Measurements from ENCODE around the gene ADGRL3.
"Not testable (repeated sequence)": the region's sequence is repeated elsewhere in the genome, so short reads cannot be mapped to it uniquely, and the experiment has no call there.

The ADGRL3 gene

DNA sequence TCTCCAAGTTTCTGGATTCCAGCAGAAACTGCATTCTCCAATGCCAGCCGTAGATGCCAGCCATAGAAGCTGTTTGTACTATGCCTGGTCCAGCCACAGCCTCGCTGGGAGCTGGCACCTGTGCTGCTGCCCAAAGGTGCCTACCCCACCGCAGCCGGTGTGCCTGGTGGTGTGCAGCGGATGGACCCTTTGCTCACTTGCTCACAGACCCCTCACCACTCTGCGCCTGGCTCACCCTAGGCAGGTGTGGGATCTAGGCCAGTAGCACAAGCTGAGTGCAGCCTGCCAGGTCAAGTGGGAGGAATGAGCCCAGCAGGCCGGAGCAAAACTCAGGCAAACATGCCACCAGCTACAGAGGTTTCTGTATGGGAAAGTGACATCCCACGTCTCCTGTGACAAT lies 463.2 kb downstream of the ADGRL3 start:
- FAIRE-seq: no peak

DNA sequence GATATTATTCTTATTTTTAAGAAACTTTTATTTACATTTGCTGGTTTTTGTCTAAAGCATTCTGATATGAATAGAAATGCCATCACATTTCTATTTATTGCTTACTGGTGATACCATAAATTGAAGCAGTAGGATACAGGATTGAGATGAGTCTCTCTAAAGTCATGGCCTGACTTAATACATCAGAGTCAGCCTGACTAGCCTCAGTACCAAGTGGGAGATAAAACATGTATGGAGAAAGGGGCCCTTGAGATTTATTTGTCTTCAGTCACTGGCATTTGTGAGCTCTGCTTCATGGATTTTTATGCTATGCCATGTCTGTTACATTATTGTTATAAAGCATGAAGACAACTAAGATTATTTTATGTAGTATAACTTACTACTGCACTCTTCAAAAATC lies 465.5 kb downstream of the ADGRL3 start:
- FAIRE-seq: no peak

DNA sequence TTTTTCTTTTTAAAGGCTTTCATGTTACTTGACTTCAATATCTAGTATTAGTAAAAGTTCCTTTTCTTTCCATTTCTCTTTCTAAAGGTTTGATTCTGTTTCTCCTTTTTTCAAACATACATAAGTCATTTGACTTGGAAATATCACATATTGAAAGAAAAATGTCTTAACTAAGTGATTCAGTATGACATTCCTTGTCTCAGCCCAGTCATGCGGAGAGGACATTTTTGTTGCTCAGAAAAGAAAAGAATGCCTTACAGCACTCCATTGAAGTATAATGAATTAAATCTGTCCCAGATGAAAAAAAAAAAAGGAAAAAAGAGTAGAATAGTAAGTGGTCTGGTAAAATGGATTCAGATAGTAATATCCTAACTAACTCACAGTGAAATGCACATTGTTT lies 466.1 kb downstream of the ADGRL3 start:
- FAIRE-seq: no peak

DNA sequence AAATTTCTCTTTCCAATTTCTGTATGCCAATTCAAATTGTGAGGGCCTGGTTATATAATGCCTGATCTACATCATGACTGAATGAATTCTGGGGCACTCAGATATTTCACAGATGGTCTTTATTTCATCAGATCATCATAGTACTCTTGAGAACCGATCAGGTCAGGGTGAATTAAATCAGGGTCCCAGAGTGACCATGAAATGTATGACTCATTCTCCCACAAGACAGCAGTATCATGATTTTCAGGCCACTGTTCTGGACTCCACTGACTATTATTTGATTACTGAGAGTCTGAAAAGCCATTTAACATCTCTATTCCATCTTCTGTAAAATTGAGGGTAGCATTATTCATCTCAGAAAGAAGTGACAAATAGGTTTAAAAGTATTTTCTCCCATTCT lies 471.5 kb downstream of the ADGRL3 start:
- no peak for FAIRE-seq

DNA sequence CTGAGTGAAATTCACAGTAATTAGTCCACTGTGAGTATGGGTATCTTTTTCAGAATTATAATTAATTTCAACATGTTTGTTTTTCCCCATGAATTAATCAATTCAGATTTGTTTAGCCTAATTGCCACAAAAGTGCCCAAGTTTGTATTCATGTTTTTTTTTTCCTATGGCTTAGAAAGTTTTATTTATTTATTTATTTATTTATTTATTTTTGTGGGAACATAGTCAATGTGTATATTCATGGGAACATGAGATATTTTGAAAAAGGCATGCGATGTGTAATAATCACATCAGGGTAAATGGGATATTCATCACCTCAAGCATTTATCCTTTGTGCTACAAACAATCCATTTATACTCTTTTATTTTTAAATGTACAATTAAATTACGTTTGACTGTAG lies 475.3 kb downstream of the ADGRL3 start:
- peak; percentile 62 for FAIRE-seq

DNA sequence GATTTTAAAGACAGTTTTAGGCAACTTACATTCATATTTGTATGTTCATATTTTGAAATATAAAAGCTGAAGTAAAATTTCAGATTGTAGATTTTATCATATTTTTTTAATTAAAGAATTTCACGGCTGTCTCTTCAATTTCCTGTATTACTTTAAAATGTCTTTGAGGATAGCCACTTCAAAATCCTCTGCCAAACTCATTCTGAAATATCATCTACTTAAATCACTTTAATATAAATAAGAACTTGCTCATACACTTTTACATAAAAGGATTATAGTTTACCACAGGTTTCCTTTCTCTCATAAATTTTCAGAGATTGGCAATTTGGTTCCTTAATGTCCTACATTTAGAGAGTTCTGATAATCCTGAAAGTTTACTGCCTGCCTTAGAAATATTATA lies 478.2 kb downstream of the ADGRL3 start:
- FAIRE-seq: no peak

DNA sequence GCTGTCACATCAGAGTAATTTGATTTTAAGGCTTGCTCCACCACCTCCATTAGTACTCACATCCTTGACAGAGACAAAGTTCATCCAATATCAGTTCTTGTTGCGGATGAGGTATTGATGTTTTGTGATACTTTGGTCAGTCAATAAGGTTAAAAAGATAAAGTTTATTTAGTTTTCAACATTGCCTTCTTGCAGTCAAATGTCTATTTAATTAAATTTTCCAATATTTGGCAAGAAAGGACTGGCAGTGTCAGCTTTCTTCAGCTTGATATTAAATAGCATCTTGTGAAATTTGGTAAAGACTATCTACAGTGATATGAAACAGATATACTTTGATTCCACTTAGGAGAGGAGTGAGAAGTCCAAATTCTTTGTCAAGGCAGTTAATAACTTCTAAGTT lies 493.4 kb downstream of the ADGRL3 start:
- no peak for FAIRE-seq

DNA sequence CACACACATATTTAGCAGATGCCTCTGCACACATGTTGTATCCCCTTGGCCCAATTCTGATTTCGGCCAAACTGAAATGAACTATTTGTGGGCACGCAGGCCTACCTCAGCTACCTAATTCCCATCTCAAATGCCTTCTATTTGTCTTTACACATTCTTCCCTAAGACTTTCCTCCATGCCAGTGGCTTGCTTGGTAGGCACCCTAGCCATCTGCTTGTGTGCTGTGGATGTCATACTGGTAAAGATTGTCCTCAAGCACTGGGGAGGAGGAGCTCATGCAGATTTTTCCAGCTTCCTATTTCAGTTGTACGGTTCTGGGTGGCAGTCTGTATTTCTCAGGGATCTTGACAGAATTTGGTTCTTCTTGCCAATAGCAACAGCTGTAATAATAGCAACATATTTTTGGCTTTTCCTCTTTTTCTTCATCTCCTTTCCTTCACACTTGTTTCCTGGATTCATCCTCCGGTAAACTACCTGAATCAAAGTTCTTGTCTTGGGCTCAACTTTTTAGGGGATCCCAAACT lies 514.3 kb downstream of the ADGRL3 start:
- FAIRE-seq: no peak

DNA sequence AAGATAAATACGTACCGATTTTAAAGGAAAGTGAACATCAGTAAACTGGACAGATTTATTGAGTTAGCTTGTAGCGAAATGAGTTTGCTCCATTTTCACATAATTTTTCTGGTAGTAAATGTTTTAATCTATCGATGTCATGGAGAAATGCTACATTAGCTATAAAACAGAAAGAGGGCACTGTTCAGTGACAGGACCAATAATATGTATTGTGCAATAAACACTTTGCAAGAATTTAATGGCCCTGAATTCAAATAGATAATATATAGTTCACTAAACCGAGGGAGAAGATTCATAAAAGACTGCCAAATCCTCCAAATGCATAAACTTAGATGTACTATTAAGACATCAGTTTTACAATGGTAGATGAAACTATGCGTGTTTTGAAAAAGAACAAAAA lies 516.3 kb downstream of the ADGRL3 start:
- no peak for FAIRE-seq

DNA sequence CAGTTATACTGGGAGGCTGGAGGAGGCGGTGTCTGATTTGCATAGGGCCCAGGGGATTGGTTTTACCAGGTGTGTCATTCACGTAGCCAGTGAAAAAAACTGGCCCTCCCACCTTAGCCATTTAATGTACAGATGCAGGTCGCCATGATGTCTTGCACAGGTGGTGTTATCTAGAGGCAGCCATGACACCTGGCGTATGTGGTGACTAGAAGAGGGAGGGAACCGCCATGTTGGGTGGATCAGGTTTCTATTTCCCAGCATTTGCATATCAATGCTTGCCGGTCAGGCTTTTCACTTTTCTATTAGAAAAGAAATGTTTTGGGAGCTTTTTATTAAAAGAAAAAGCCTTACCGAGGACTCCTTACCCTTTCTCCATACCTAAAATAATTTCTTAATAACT lies 523.4 kb downstream of the ADGRL3 start:
- no peak for FAIRE-seq

DNA sequence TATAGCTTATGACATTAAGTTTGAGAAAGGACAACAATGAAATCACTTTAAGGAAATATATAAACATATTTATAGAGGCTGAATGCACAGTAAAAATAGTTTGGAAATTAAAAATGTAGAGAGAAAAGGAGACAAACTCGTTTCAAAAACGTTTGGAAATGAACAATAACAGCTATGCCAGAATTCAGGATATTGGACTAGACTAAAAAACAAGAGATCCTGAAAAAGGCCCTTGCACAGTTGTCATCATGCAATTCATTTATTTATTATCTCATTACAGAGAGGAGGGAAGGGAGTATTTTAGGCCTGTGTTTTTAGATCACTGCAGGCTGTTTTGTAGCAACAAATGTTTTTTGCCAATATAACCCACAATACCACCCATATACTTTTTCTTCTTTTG lies 527.2 kb downstream of the ADGRL3 start:
- no peak for FAIRE-seq

DNA sequence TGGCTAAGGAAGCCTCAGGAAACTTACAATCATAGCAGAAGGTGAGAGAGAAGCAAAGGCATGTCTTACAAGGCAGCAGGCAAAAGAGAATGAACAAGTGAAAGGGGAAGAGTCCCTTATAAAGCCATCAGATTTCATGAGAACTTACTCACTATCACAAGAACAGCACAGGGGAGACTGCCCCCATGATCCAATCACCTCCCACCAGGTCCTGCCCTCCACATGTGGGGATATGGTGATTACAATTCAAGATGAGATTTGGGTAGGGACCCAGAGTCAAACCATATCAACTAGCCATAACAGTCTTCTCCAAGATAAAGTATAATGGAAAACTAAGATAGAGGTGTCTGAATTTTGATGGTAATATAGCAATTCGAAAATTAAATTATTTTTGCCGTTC lies 534.3 kb downstream of the ADGRL3 start:
- FAIRE-seq: no peak

DNA sequence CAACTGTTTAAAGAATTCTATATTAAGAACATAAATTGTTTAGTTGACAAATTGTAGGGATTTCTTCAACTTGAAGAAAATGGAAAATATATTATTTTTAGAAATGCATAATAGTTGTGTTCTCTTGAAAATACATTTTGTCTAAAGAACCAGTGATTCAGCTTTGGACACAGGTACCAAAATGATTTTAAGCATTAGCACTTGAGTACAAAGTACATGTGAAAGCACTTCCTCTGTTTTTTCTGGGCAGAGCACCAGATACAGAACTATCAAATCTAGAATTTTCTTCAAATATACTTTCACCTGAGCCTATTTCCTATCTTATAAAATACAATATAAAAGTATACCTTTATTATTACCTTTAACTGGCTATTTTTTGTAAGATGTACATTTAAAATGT lies 539.8 kb downstream of the ADGRL3 start:
- no peak for FAIRE-seq

DNA sequence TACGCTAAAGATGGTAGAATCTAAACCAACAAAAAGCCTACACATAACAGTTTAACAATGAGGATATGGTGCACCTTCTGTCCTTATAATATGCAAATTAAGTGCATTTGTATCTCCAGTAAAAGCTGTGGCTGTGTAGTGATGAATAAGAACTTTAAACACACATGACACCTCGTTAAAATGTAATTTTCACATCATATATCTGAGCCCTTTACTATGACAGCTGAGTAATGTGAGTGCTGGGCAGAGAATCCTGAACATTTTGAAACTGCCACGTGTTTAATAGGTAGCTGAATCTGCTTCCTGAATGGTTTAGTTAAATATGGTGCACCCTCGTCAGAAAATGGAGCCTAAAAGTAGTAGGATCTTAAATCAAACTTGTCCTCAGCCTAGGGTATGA lies 540.8 kb downstream of the ADGRL3 start:
- FAIRE-seq: no peak

DNA sequence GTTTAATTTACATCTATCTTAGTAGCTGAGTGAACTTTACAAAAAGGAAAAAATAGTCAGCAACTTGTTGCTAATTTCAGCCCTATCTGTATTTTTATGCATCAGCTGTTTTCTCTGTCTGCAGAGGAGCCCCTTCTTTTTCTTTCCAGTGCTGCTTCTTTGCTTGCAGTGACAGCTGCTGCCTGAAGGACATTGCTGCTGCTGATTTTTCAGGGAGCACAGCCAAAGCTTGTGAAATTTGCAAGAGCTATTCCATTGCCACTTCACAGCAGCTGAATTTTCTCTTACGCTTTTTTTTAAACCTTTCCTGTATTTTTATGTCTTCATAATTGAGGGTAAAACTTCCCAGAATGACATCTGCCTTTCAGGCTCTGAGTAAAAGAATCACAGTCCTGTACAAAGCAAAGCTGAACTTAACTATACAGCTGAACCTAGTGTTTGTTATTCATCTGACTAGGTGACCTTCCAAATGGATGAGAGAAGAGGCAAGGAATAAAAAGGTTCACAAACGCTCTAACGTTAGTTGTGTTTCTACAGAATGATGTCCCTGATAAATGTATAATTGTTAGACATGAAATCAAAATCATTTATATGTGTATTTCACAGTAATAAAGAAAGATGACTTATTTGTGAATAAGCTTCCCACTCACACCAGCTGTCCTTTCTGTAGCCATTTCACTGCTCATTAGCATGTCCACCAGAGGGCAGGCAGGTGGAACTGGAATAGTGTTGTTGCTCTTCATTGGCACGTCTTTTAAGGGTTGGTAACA lies 541.4 kb downstream of the ADGRL3 start:
- FAIRE-seq: no peak

DNA sequence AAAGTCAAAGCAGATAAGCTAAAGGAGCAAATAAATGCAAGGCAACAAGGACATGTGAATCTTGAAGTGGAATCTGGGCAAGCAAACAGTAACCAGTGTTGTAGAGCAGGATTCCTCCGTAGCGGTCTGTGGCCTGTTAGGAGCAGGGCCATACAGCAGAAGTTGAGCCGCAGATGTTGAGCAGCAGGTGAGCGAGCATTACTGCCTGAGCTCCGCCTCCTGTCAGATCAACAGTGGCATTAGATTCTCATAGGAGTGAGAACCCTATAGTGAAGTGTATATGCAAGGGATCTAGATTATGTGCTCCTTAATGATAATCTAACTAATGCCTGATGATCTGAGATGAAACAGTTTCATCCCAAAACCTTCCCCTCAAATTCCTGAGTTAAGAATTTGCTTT lies 550.7 kb downstream of the ADGRL3 start:
- FAIRE-seq: no peak

DNA sequence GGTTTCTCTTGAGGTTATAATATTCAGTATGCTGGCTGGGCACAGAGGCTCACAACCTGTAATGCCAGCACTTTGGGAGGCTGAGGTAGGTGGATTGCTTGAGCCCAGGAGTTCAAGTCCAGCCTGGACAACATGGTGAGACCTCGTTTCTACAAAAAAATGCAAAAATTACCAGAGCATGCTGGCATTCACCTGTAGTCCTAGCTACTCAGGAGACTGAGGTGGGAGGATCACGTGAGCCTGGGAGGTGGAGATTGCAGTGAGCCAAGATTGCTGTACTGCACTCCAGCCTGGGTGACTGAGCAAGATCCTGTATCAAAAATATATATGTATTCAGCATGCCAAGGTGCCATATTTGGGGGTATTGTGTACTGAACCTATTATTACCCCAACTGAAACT lies 552.5 kb downstream of the ADGRL3 start:
- no peak for FAIRE-seq

DNA sequence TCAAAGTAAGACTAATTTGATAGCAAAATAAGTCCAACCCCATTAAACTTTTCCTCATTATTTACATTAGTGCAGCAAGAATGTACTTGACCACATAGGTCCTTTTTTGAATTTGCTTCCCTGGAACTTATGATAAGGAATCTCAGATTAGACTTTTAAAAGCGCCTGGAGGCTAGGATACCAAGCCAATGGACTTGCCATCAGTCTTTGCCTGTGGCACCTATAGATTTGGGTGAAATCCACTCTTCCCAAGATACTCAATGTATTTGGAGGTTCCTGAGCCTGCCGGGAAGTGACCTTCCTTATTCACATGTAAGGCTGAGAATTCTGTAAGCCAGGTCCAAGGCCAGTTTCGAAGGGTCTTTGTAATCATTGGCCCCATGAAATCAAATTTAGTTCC lies 553.6 kb downstream of the ADGRL3 start:
- no peak for FAIRE-seq

DNA sequence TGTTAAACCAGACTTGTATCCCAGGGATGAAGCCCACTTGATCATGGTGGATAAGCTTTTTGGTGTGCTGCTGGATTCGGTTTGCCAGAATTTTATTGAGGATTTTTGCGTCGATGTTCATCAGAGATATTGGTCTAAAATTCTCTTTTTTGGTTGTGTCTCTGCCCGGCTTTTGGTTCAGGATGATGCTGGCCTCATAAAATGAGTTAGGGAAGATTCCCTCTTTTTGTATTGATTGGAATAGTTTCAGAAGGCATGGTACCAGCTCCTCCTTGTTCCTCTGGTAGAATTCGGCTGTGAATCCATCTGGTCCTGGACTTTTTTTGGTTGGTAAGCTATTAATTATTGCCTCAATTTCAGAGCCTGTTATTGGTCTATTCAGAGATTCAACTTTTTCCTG lies 556.8 kb downstream of the ADGRL3 start:
- FAIRE-seq: not testable (repeated sequence)

DNA sequence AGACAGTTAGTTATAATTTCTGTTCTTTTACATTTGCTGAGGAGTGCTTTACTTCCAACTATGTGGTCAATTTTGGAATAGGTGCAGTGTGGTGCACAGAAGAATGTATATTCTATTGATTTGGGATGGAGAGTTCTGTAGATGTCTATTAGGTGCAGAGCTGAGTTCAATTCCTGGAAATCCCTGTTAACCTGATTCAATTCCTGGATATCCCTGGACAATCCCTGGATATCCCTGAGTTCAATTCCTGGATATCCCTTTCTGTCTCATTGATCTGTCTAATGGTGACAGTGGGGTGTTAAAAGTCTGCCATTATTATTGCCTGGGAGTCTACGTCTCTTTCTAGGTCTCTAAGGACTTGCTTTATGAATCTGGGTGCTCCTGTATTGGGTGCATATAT lies 557.9 kb downstream of the ADGRL3 start:
- FAIRE-seq: not testable (repeated sequence)

DNA sequence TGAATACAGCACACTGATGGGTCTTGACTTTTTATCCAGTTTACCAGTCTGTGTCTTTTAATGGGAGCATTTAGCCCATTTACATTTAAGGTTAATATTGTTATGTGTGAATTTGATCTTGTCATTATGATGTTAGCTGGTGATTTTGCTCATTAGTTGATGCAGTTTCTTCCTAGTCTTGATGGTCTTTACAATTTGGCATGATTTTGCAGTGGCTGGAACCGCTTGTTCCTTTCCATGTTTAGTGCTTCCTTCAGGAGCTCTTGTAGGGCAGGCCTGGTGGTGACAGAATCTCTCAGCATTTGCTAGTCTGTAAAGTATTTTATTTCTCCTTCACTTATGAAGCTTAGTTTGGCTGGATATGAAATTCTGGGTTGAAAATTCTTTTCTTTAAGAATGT lies 558.5 kb downstream of the ADGRL3 start:
- FAIRE-seq: not testable (repeated sequence)

DNA sequence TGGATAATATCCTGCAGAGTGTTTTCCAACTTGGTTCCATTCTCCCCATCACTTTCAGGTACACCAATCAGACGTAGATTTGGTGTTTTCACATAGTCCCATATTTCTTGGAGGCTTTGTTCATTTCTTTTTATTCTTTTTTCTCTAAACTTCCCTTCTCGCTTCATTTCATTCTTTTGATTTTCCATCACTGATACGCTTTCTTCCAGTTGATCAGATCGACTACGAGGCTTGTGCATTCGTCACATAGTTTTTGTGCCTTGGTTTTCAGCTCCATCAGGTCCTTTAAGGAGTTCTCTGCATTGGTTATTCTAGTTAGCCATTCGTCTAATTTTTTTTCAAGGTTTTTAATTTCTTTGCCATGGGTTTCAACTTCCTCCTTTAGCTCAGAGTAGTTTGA lies 559.1 kb downstream of the ADGRL3 start:
- FAIRE-seq: not testable (repeated sequence)

DNA sequence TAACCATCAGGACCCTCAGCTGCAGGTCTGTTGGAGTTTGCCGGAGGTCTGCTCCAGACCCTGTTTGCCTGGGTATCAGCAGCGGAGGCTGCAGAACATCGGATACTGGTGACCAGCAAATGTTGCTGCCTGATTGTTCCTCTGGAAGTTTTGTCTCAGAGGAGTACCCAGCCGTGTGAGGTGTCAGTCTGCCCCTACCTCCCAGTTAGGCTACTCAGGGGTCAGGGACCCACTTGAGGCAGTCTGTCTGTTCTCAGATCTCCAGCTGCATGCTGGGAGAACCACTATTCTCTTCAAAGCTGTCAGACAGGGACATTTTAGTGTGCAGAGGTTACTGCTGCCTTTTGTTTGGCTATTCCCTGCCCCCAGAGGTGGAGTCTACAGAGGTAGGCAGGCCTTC lies 559.8 kb downstream of the ADGRL3 start:
- FAIRE-seq: not testable (repeated sequence)

DNA sequence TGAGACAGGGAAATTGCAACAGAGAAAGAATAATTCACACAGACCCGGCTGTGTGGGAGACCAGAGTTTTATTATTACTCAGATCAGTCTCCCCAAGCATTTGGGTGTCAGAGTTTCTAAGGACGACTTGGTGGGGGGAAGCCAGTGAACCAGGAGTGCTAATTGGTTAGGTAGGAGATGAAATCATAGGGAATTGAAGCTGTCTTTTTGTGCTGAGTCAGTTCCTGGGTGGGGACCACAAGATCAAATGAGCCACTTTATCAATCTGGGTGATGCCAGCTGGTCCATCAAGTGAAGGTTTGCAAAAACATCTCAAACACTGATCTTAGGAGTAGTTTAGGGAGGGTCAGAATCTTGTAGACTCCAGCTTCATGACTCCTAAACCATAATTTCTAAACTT lies 560.7 kb downstream of the ADGRL3 start:
- no peak for FAIRE-seq

Measured in colon (tissue), 2 donors.